ENCODE data around the gene RBM33.

Gene RBM33

DNA sequence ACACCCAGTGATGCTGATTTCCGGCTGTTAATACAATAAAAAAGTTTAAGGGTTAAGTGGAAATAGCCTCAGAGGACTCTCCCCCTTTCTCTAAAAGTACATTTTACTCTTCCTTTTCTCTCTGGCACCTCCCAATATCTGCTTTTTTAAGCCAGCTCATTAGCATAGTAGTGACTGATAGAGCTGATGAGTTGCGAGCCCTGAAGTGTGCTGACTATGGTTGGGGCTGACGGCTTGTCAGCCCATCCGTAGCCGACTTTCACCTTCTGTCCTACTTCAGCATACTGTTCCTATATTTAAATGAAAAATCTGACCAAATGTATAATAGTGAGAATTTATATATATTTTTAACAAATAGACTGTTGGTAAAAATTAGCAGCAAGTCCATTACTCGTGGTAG is 87.8 kb downstream of the RBM33 start:
- no peak for DNase-seq

DNA sequence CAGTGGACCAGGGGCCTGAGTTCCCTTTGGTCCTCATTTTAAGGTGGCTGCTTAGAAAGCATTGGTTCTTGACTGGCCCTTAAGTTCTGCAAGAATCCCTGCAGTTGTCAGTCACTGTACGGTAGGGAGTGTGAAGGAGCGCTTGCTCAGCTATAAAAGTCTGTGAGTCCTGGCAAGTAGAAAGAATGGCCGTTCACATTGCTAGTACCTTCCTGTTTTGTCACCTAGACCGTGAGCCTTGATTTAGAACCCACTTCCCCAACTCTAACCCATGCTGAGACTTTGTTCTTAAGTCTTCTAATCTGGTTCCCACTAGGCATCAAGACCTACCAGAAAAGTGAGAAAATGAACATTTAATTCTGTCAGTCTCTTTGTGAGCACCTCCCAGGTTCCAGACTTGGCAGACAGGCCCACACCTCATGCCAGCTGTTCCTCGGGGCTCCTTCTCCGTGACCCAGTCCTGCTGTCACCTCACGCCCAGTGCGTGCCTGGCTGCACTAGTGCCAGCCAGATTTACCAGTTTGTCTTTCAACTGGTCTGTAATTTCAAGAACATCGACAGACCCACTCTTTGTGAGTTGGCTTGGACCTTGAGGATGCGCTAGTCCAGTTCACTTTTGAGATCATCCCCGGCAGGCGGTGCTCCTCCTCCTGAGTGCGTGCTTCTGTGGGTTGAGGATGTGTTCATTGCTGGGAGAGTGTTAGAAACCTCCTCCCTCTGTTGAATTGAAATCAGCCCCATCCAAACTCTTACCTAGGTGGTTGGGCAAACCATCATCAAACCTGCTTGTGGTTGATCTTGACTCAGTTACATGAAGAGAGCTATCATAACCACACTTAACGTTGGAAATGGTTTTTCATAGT is 89.4 kb downstream of the RBM33 start:
- no peak for DNase-seq

DNA sequence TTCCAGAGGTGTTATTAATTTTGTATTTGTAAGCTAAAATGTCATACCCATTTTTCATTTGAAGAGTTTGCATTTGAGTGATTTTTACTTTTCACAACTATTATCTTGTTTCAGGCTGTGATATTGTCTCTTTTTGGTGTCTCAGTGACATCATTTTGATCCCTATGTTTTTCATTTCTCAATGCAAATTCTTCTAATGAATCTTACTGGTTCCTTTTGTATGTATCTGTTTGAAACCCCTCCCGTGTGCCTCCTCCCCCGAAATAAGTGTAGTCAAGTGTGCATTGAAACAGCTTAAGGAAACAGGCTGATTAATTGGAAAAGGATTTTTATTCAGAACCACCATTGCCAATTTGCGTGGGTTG is 90.0 kb downstream of the RBM33 start:
- no peak for DNase-seq

DNA sequence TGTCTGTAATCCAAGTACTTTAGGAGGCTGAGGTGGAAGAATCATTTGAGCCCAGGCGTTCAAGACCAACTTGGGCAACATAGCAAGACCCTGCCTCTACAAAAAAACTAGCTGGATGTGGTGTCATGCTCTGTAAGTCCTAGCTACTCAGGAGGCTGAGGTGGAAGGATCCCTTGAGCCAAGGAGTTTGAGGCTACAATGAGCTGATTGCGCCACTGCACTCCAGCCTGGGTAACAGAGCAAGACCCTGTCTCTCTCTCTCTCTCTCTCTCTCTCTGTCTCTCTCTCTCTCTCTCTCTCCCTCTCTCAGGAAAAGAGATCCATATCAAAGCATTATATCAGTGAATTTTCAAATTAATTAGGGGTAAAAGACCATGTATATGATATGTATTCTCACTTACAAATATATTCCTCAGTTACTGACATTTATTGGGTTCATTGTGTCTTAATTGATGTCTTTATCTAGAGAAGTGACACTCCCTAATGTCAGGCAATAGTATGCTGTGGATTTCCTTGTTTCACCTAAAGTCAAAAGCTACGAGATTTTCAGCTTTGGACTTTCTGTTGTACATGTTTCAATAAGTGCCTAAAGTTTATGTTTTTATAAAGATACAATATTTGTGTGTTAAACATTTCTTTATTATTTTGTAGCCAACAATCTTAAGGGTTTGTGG is 91.1 kb downstream of the RBM33 start:
- DNase-seq, result no peak

DNA sequence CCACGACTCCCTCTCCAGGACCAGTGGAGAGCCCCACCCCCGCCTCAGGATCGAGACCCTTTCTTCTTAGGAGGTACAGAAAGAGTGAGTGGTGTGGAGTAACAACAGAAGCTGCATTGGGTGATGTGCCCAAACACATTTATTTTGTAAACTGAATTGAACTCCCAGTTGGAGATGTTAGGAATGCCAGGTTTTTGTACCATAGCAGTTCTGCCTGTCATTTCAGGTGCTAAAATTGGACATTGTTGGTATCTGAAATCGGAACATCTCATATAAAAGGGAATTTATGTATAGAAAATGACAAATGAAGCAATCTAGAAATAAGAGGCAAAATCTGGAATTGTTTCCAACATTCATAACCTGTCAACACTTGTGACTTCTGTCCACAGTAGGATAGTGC is 93.1 kb downstream of the RBM33 start:
- no peak for DNase-seq

DNA sequence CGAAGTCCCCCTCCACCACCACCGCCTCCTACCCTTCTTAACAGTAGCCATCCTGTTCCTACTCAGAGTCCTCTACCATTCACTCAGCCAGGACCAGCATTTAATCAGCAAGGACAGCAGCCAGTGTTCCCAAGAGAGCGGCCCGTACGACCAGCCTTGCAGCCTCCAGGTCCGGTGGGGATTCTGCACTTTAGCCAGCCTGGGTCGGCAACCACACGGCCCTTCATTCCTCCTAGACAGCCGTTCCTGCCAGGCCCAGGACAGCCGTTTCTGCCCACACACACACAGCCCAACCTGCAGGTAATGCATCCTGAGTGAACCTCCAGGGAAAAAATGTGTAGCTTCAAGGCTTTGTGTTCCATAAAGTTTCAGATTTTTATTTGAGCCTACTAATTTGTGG is 93.6 kb downstream of the RBM33 start:
- DNase-seq, result no peak

DNA sequence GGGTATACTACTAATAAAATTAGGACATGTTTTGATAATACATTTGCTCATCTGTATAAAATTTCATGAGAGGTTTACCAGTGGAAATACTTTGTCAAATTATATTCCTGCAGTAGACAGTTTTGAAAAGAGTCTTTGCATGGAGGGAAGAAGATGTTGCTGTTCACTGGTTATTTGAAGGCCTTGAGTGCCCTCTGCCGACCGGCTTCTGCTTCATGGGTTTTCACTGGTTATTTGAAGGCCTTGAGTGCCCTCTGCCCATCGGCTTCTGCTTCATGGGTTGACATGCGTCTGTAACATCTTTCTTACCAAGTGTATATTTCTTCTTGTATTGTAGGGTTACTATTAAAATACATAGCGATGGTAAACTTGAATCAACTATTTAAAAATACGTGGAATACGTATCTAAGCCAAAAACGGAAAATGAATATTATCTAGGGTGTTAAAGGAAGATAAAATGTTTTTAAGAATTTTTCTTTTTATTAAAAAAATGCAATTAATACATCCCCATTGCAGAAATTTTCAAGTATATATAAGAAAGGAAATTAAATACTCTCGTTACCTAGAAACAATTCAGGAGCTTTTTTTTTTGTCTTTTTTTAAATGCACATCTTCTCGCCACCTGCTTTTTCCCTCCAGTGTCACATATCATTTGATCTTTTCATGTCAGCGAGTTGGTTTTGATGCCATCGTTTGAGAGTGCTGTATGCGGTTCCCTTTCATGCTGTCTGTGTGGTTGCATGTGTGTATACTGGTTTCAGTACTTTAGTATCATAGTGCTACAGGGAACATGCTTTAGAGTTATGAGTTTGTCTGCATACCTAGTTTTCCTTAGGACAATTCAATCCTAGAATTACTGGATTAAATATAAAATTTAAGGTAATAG is 94.4 kb downstream of the RBM33 start:
- DNase-seq, result no peak

DNA sequence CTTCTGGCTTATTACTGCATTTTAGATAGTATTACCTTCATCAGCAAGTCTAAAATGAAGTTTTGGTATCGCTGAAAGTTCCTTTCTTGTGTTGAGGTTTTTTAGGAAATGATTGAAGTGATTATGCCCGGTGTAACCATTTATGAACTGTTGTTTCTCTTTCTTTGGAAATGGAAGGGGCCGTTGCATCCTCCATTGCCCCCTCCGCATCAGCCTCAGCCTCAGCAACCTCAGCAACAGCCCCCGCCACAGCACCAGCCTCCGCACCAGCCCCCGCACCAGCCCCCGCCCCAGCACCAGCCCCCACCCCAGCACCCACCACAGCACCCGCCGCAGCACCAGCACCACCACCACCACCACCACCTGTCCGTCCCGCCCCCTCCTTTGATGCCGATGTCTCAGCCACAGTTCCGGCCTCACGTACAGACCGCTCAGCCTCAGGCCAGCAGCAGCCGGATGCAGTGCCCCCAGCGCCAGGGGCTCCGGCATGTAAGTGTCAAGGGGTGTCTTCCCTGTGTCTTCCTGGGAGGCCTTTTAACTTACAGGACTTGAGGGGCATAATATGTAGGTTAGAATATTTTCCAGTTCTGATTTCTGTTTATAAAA is 95.2 kb downstream of the RBM33 start:
- DNase-seq, result no peak

DNA sequence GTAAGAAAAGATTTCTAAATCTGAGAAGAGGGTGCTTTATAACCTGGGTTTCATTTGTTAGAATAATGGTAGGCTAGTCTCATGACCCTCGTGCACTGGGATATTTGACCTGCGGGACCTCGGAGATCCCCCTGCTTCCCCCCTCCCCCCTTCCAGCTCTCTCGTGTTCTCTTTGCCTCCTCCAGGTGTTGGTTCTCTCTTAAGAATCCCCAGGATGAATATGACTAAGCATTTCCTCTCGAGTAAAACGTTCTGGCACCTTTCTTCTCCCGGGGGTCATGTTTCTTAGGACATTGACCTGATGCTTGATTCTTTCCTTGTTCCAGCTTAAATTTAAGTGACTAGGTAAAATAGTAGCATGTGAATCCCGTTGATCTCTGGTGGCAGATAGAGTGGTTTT is 96.6 kb downstream of the RBM33 start:
- DNase-seq, result no peak

DNA sequence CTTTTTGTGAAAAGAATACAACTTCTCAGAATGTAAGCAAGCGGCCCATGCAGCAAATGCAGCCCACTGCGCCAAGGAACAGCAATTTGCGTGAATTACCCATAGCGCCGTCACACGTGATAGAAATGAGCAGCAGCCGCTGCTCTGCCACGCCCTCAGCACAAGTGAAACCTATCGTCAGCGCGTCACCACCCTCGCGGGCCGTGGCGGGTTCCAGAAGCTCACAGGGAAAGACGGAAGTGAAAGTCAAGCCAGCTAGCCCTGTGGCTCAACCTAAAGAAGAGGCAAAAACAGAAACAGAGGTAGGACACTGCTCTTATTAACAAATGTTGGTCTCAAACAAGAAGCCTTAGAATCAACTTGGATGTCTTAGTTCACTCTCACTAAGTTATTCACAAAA is 97.3 kb downstream of the RBM33 start:
- no peak for DNase-seq

DNA sequence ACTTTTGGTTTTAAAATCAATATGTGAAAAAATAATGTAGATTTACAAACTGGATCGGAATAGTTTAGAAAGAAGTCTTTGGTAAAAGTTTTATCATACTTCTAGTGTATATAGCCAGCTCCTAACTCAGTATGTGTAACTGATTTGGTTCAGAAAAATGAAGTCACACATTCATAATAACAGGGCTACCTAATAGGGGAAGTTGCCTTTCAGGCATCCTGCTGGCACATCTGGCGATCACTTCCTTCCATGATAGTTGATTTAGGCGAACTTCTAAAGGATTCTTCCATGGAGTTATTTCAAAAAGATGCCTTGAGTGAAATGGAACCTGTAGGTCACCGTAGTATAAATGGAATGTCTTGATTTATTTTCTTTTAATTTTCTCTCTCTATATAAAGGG is 98.7 kb downstream of the RBM33 start:
- no peak for DNase-seq

DNA sequence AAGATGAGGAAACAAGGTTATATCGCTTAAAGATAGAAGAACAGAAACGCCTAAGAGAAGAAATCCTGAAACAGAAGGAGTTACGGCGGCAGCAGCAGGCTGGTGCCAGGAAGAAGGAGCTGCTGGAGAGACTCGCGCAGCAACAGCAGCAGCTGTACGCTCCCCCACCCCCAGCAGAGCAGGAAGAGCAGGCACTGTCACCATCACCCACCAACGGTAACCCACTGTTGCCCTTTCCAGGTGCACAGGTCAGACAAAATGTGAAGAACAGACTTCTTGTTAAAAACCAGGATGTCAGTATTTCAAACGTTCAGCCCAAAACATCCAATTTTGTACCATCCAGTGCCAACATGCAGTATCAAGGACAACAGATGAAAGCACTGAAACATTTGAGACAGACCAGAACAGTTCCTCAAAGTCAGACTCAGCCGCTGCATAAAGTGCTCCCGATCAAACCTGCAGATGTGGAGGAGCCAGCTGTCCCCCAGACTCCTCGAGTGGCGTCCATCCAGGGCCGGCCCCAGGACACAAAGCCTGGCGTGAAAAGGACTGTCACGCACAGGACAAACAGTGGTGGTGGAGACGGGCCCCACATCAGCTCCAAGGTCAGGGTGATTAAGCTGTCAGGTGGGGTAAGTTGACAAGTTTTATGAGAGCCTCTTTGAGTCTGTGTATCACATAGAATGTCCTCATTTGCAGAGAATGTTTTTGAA is 100.7 kb downstream of the RBM33 start:
- no peak for DNase-seq

DNA sequence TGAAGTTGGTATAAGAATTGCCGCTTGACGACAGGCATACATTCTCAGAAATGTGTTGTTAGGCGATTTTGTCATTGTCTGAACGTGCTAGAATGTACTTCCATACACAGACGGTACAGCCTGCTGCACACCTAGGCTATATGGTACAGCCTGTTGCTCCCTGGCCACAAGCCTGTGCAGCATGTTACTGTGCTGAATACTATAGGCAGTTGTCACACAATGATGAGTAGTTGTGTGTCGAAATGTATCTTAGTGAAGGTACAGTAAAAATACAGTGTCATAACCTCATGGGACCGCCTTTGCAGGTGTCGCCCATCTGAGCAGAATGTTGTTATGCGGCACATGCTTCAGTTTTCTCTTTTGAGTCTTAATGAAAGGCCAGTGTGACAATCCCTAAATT is 101.3 kb downstream of the RBM33 start:
- no peak for DNase-seq

DNA sequence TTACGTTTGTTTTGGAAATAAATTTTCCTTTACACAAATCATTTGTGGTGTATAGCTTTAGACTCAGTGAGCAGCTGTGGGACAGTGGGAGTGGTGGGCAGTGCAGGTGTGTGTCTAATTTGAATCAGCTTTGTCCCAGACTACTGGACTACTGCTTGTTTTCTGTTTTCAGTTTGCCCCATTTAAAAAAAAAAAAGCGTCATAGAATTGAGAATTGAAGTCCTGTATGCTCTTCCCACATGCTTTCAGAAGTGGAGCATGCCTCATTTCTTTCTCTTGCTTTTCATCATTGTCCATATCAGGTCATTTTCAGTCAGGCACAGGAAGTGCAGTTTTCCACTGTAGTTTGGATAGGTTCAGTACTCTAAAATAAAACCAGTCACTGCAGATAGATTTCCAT is 101.7 kb downstream of the RBM33 start:
- no peak for DNase-seq

DNA sequence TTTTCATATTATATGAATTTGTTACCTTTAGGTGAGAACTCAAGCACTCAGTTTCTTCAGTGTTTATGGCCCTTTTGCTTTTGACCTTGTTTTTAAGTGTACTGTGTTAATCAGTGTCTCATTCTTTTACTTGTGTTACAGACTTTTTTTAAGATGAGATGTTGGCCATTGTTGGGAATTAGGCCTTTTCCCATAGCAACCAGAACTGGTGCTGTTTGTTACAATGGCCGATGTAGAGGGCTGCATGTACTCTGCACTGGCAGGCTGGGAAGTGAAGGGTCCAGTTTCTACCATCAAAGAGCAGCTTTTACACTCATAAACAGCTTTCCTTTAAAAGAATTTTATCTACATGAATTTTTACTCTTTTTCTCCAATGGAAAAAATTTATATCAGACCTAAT is 102.7 kb downstream of the RBM33 start:
- no peak for DNase-seq

DNA sequence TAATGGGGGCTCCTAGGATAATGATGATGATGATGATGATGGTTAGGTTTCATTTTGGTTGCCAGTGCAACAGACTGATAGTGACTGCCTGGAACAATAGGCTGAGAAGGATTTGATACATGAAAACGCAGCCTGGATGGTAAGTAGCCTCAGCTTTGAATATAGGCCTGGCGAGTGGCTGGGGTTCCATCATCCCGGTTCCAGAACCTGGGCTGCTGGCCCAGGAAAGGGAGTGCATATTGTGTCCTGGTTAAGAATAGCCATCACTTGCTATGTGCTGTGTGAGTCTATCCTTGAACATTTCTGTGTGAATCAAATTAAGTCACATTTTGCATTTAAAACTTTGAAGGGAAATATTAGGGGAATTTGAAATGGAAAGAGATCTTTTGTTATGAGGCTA is 105.1 kb downstream of the RBM33 start:
- no peak for DNase-seq

DNA sequence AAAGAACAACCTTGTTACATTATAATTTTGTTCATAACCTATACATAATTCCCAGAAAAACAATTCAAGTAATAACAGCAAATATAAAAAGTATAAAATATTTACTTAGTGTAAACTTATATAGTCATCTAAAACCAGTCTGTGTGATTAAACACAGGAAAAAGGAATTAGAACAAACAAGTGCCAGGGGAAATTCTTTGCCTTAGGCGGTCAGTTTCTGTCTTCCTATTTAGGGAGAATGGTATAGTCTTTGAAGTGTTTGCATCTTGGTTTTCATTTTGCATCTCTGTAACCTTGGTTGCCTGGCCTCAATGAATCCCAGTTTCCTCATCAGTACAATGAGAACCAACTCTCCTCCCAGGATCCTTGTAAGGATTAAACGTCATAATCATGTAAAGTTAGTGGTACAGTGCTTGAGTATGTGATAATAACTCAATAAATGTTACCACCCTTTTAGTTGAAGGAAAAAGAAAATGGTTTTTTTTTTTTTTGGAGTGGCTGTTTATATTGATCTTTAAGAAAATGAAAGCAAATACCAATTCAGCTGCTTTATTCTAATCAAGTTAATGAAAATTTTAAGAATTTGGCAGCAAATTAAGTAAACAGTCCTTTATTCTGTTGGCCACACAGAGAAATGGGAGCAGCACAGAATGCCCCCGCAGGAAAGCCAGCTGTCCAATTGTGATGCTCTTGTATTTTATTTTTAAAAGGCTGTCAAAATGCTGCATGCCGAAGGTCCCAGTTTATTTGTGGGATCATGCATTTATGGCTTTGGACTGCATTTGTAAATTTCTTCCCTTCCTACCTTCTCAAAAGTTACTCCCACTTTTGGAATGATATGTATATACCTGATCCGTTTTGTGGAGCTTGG is 106.0 kb downstream of the RBM33 start:
- no peak for DNase-seq

DNA sequence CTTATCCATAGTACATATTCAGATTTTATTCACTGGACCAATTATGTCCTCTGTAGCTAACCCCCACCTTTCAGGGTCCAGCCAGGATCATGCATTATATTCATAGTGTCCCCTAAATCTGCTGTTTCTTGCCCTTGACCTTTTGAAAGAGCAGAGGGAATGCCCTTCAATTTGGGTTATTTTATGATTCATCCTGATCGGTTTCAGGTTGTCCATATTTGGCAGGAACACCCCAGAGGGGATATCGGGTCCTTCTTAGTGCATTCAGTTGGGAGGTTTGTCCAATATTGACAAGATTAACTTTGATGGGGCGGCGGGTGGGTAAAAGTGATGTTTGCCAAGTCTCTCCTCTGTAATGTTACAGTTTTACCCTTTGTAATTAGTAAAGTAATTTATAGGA is 106.9 kb downstream of the RBM33 start:
- no peak for DNase-seq

DNA sequence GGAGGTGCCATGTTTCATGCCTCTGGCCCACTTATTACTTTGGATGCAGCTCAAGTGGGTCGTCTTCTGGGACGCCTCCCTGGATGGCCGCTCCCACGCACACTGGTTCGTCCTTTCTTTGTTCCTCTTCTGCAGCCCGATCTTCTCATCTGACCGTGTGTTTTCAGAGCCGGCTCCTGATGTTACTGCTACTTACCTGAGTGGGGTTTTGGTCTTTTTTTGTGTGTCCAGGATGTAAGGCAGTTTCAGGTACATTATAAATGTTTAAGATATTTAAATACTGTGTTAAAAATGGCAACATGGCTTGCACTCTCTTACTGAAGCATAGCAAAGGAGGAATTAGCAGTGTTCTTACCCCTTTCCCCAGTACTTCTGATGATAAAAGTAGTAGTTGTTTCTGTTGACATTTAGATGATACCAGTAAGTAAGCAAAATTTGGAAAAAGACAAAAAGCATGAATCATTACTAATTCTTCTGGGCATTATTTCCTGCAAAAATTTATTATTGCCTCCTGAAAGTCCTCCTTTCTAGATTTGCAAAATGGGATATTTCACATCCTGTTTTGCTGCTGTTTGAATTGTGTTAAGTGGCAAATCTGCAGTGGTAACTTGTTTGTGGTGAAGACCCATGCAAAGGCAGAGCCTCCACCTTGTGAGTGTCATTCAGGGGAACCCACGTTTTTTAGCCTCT is 108.4 kb downstream of the RBM33 start:
- no peak for DNase-seq

DNA sequence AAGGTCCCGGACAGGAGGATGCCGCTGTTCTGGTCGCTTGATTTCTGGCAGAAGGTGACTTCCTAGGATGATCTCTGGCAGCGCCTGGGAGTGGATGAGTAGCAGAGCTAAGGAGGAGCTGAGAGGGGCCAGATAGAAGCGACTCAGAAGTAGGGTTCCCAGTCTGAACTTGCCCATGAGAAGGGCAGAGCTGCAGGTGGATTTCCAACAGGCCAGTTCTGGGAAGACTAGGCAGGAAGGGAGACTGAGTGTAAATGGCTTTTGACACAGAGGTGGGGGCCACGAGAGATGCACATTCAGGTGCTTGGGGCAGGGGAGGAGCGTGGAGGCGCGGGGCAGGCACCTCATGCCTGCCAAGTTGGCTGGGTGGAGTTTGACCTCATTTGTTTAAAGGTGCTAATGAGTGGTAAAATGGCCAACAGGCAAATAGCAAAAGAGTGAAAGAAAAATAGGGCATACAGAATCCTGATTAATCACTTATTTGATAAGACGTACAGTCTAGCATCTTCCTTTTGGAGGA is 109.0 kb downstream of the RBM33 start:
- DNase-seq, result no peak

DNA sequence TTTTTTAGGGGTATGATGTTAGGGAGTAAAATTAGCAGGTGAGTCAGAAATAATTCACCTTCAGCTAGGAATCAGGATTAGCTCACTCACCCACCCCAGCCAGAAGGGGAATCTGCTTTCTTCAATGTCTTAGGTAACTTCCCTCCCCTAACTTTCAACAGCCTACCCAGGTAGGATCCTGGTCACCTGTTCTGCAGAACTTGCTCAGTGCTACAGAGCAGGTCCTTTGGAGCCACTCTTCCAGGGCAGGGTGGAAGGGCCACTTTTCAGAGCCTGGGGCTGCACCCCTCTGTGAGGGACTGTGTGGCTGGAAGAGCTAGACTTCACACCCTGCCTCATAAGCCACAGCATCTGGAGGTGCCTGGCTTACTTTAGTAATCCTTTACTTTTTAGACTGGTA is 109.7 kb downstream of the RBM33 start:
- no peak for DNase-seq
